Activated B cell treated with CpG ODN at 0.5 μM for 24 hours (primary cell): ENCODE data around the gene CKS2. TPM values are rescaled to one million over a fixed set of nuclear protein-coding genes. Genes with fewer than 3 reads are reported as not detected.

ENCODE experiments used
- ATAC-seq: fragments of 200-7000 bp; cut with Tn5 transposase; one replicate; pipeline ENCODE4 v1.10.0; 2021; ENCODE audit warnings: low read depth, mild to moderate bottlenecking, moderate library complexity
- CTCF ChIA-PET: fragments of 350-600 bp; sonication (Branson Sonifier 250); formaldehyde crosslinking; loops from one replicate; lab custom pipeline; 2021; ENCODE audit warnings: antibody characterized with exemption; lab: Charles Lee
- POLR2A ChIA-PET: fragments of 350-600 bp; sonication (Branson Sonifier 250); formaldehyde crosslinking; loops from one replicate; lab custom pipeline; 2021; ENCODE audit warnings: antibody characterized with exemption; lab: Charles Lee
- DNase-seq: peaks from one replicate; pipeline ENCODE4 v3.0.0; 2022
- H3K27ac Mint-ChIP-seq: one replicate; pipeline ENCODE4 v1.8.0; 2020; ENCODE audit warnings: mixed read lengths
- H3K27me3 Mint-ChIP-seq: one replicate; pipeline ENCODE4 v1.8.0; 2021; ENCODE audit warnings: mixed read lengths
- H3K36me3 Mint-ChIP-seq: one replicate; pipeline ENCODE4 v1.8.0; 2021; ENCODE audit warnings: low read depth, mixed read lengths
- H3K4me1 Mint-ChIP-seq: one replicate; pipeline ENCODE4 v1.8.0; 2021; ENCODE audit warnings: mixed read lengths
- H3K4me3 Mint-ChIP-seq: one replicate; pipeline ENCODE4 v1.8.0; 2020; ENCODE audit warnings: mild to moderate bottlenecking, mixed read lengths
- H3K9me3 Mint-ChIP-seq: one replicate; pipeline ENCODE4 v1.8.0; 2020; ENCODE audit warnings: mixed read lengths
- CTCF ChIP-seq: fragments of 200-600 bp; IDR thresholded peaks from one replicate; pipeline ENCODE4 v1.8.0; 2022; ENCODE audit warnings: antibody characterized with exemption, mild to moderate bottlenecking
- intact Hi-C: fragments of 100-400 bp; cut with micrococcal nuclease; formaldehyde crosslinking; loops from one replicate; pipeline ENCODE4 v1.15.1; 2024
- total RNA-seq: library from RNA; stranded (reverse); gene quantifications from 2 replicates; pipeline ENCODE4 v1.2.3, GENCODE V29; 2022

Gene CKS2
- total RNA-seq, 1 donor from 2014 or later, result 23.9 TPM

- ATAC-seq, result no peak
- intact Hi-C loops, result no loop called here
- TF ChIP-seq CTCF, result no peak
- Mint-ChIP-seq H3K36me3 (peaks cover 98% of the 10 kb centered on the region), H3K27me3 (no peaks in the 10 kb centered on the region), H3K27ac (no peak overlapping the region), H3K4me3 (no peak overlapping the region), H3K4me1 (peaks cover 10% of the 10 kb centered on the region), H3K9me3 (no peaks in the 10 kb centered on the region)
- no peak for DNase-seq
- ChIA-PET POLR2A (interaction anchor here (0.7 kb wide), 1 partner anchor 196 kb away, joined by 3 read pairs; no protein-coding TSS in a partner anchor), CTCF (no interaction called here)
These were observed 42.1 kb downstream of the CKS2 start for GRCh38 chr9:89352874-89353649.

- intact Hi-C loops, result no loop called here
- H3K4me3 Mint-ChIP-seq, result no peak overlapping the region
These were observed 43.0 kb downstream of the CKS2 start for GRCh38 chr9:89353989-89354388.

GRCh38 chr9:89354471-89354870 is 43.5 kb downstream of the CKS2 start:
- no peak for ATAC-seq
- TF ChIP-seq CTCF, result no peak
- POLR2A ChIA-PET, result no interaction called here

More at GRCh38 chr9:89353989-89354388, 43.0 kb downstream of the CKS2 start:
- Mint-ChIP-seq H3K4me1 (peaks cover 10% of the 10 kb centered on the region), H3K9me3 (no peaks in the 10 kb centered on the region), H3K27ac (no peak overlapping the region), H3K27me3 (no peaks in the 10 kb centered on the region), H3K36me3 (peaks cover 98% of the 10 kb centered on the region)
- TF ChIP-seq CTCF, result no peak
- ChIA-PET POLR2A (no interaction called here), CTCF (no interaction called here)
- DNase-seq, result no peak
- ATAC-seq, result no peak

GRCh38 chr9:89356782-89357181 is 45.8 kb downstream of the CKS2 start:
- Mint-ChIP-seq H3K27me3 (no peaks in the 10 kb centered on the region), H3K4me3 (no peak overlapping the region), H3K36me3 (peaks cover 99% of the 10 kb centered on the region), H3K27ac (no peak overlapping the region), H3K4me1 (peaks cover 9% of the 10 kb centered on the region), H3K9me3 (no peaks in the 10 kb centered on the region)
- CTCF ChIA-PET, result no interaction called here
- ATAC-seq (no peak), DNase-seq (no peak)
- POLR2A ChIA-PET, result no interaction called here
- intact Hi-C loops, result no loop called here
- no peak for TF ChIP-seq CTCF

More at GRCh38 chr9:89354471-89354870, 43.5 kb downstream of the CKS2 start:
- no peak overlapping the region for H3K4me3 Mint-ChIP-seq
- peaks cover 99% of the 10 kb centered on the region for H3K36me3 Mint-ChIP-seq
- CTCF ChIA-PET, result no interaction called here
- H3K9me3 Mint-ChIP-seq, result no peaks in the 10 kb centered on the region
- H3K27ac Mint-ChIP-seq, result no peak overlapping the region
- intact Hi-C loops, result no loop called here
- no peak for DNase-seq
- peaks cover 10% of the 10 kb centered on the region for H3K4me1 Mint-ChIP-seq
- no peaks in the 10 kb centered on the region for H3K27me3 Mint-ChIP-seq

GRCh38 chr9:89357331-89358197 is 46.6 kb downstream of the CKS2 start:
- no peak overlapping the region for H3K4me3 Mint-ChIP-seq
- TF ChIP-seq CTCF, result no peak
- H3K4me1 Mint-ChIP-seq, result peaks cover 3% of the 10 kb centered on the region
- DNase-seq (no peak), ATAC-seq (no peak)
- H3K36me3 Mint-ChIP-seq, result peaks cover 98% of the 10 kb centered on the region
- POLR2A ChIA-PET, result no interaction called here
- no peaks in the 10 kb centered on the region for H3K9me3 Mint-ChIP-seq
- H3K27ac Mint-ChIP-seq, result no peak overlapping the region
- CTCF ChIA-PET, result interaction anchor here (1.2 kb wide), 1 partner anchor 191 kb away, joined by 6 read pairs; no protein-coding TSS in a partner anchor
- H3K27me3 Mint-ChIP-seq, result no peaks in the 10 kb centered on the region
- intact Hi-C loops, result no loop called here
